ENCODE results near the gene ADGRV1. TPM values are rescaled to one million over a fixed set of nuclear protein-coding genes. Genes with fewer than 3 reads are reported as not detected.

The ADGRV1 gene
- total RNA-seq, 1 donor from 2014 or later = 0.99 TPM

DNA sequence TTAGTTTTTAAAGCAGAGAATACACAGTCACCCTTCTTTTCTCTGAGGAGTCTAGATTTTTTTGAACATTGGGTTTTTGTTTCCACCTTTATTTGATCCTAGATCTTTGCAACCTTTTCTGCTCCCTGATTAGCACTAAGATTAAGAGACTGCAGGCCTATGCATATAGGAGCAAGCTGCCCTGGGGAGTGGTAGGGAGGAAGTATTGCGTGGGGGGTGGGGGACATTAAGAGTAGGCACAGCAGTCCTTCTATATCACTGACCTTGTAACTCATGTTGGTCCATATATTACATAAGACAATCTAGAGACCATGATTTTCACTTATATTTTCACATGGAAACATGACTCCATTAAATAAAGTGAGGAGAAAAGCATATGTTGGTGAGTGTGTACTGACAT is 149.1 kb downstream of the ADGRV1 start:
- Mint-ChIP-seq H3K27me3 (ENCODE audit: unreplicated experiment) (peaks cover 21% of the 10 kb centered on the region), H3K4me1 (ENCODE audit: unreplicated experiment) (no peaks in the 10 kb centered on the region), H3K9me3 (ENCODE audit: unreplicated experiment) (no peaks in the 10 kb centered on the region), H3K4me3 (ENCODE audit: unreplicated experiment) (no peak overlapping the region), H3K36me3 (ENCODE audit: unreplicated experiment) (no peaks in the 10 kb centered on the region), H3K27ac (ENCODE audit: unreplicated experiment) (no peak overlapping the region)
- TF ChIP-seq, protein P1, sequence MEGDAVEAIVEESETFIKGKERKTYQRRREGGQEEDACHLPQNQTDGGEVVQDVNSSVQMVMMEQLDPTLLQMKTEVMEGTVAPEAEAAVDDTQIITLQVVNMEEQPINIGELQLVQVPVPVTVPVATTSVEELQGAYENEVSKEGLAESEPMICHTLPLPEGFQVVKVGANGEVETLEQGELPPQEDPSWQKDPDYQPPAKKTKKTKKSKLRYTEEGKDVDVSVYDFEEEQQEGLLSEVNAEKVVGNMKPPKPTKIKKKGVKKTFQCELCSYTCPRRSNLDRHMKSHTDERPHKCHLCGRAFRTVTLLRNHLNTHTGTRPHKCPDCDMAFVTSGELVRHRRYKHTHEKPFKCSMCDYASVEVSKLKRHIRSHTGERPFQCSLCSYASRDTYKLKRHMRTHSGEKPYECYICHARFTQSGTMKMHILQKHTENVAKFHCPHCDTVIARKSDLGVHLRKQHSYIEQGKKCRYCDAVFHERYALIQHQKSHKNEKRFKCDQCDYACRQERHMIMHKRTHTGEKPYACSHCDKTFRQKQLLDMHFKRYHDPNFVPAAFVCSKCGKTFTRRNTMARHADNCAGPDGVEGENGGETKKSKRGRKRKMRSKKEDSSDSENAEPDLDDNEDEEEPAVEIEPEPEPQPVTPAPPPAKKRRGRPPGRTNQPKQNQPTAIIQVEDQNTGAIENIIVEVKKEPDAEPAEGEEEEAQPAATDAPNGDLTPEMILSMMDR (IDR thresholded peaks at IDR 0.05) = no peak
- DNase-seq (ENCODE audit: extremely low spot score, unreplicated experiment) = no peak

DNA sequence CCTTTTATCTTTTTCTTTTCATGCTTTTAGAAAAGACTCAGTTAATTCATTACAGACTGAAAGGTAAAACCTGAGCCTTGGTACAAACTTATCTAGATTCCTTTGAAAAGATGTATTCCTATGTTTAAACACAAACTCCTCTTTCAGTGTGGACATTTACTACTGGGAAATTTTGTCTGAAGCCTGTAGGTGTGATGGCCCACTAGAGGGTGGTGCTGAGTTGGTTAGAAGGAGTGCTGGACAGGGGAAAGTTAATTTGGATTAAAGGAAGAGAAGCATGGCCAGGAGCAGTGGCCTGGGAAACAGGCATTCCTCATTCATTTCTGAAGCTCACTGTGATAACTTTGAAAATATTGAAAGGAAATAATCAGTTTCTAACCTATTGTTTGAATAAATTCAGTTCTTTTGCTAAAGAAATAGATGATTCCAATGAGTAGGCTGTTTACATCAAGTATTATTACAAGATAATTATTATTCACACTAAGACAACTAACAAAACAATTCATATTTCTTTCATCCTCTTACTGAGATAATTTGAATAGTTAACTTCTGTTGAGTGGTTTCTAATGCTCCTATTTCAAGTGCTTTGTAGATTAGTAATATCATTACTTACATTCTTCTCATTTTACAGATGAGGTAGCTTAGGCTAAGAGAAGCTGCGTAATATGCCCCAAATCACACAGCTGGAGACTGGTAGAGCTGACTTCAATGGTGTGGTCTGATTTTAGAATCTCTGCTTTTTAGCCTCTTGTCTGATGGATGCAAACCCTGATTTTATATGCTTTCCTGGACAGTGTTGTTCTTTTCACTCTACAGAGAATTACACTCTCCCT is 150.9 kb downstream of the ADGRV1 start:
- Mint-ChIP-seq H3K27me3 (ENCODE audit: unreplicated experiment) (peaks cover 17% of the 10 kb centered on the region), H3K4me3 (ENCODE audit: unreplicated experiment) (no peak overlapping the region), H3K4me1 (ENCODE audit: unreplicated experiment) (no peaks in the 10 kb centered on the region), H3K27ac (ENCODE audit: unreplicated experiment) (no peak overlapping the region), H3K36me3 (ENCODE audit: unreplicated experiment) (no peaks in the 10 kb centered on the region), H3K9me3 (ENCODE audit: unreplicated experiment) (no peaks in the 10 kb centered on the region)
- no peak for DNase-seq (ENCODE audit: extremely low spot score, unreplicated experiment)
- TF ChIP-seq, protein P1 (IDR thresholded peaks at IDR 0.05) = peak; percentile 74

DNA sequence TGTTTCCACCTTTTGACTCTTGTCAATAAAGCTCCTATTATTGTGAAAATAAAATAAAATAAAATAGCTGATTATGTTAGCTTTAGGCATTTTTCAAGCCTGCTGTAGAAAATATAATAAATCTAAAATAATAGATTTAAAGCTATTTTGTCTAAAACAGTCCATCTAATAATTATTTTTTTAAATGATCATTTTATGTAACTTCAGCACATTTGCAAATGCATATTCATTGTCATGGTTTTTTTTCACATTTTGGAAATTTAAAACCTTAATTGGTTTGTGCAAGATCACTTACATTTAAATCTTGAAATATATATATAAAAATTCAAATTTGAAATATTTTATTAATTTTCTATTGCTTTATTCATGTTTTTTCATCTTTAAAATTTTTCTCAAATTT is 159.8 kb downstream of the ADGRV1 start:
- Mint-ChIP-seq H3K27ac (ENCODE audit: unreplicated experiment) (no peak overlapping the region), H3K9me3 (ENCODE audit: unreplicated experiment) (no peaks in the 10 kb centered on the region), H3K27me3 (ENCODE audit: unreplicated experiment) (peaks cover 20% of the 10 kb centered on the region), H3K4me3 (ENCODE audit: unreplicated experiment) (no peak overlapping the region), H3K36me3 (ENCODE audit: unreplicated experiment) (no peaks in the 10 kb centered on the region), H3K4me1 (ENCODE audit: unreplicated experiment) (no peaks in the 10 kb centered on the region)
- no peak for DNase-seq (ENCODE audit: extremely low spot score, unreplicated experiment)
- TF ChIP-seq, protein P1 (IDR thresholded peaks at IDR 0.05) = no peak

DNA sequence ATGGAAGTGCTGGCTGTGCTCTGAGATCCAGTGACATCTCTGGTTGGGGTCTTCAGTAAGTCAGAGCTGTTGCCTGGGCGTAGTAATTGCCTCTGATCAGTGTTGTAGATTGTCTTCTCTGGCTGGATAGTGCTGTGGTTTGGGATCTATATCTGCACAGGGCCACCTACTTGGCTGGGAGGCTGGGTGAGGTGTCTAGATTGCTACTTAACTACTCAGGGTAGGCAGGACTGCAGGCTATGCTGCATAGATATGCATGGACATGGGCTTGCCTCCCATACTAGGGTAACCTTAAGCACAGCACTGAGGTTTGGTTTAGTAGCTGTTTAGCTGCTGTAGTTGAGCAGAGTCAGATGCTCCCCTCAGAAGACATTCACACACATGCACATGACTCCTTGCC is 181.0 kb downstream of the ADGRV1 start:
- Mint-ChIP-seq H3K36me3 (ENCODE audit: unreplicated experiment) (no peaks in the 10 kb centered on the region), H3K9me3 (ENCODE audit: unreplicated experiment) (peaks cover 13% of the 10 kb centered on the region)
- TF ChIP-seq, protein P1 (IDR thresholded peaks at IDR 0.05) = no peak

DNA sequence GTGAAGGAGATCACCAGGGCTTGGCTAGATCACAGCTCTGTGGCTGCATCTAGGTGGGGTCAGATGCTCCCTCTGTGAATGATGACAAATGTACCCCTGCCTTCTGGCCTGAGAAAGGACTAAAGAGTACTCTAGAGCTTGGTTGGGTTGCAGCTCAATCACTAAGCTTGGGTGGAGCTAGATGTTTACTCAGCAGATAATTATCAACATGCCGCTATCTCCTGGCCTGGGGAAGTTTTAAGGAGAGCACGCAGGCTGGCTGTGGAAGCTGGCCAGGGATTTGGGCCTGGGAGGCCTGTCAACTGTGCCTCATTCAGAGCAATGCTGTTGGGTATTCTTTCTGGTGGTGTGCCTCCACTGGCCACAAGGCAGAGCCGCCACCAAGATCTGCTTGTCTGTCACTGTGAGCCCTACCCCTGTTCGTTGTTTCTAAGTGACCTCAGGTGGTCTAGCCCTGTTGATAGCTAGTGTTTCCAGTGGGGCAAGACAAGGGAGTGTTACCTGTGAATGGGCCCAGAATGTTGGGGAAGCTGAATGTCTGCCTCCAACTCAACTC is 181.7 kb downstream of the ADGRV1 start:
- Mint-ChIP-seq H3K4me1 (ENCODE audit: unreplicated experiment) (no peaks in the 10 kb centered on the region), H3K27me3 (ENCODE audit: unreplicated experiment) (peaks cover 7% of the 10 kb centered on the region), H3K4me3 (ENCODE audit: unreplicated experiment) (no peak overlapping the region), H3K36me3 (ENCODE audit: unreplicated experiment) (no peaks in the 10 kb centered on the region), H3K27ac (ENCODE audit: unreplicated experiment) (no peak overlapping the region), H3K9me3 (ENCODE audit: unreplicated experiment) (peaks cover 13% of the 10 kb centered on the region)
- TF ChIP-seq, protein P1 (IDR thresholded peaks at IDR 0.05) = no peak
- no peak for DNase-seq (ENCODE audit: extremely low spot score, unreplicated experiment)

More for the DNA sequence above, 181.0 kb downstream of the ADGRV1 start:
- Mint-ChIP-seq H3K4me1 (ENCODE audit: unreplicated experiment) (no peaks in the 10 kb centered on the region), H3K27ac (ENCODE audit: unreplicated experiment) (no peak overlapping the region), H3K4me3 (ENCODE audit: unreplicated experiment) (no peak overlapping the region), H3K27me3 (ENCODE audit: unreplicated experiment) (peaks cover 7% of the 10 kb centered on the region)
- no peak for DNase-seq (ENCODE audit: extremely low spot score, unreplicated experiment)
